EH (cell line): ENCODE measurements around the gene MAP1B.

Experiments
- DNase-seq: peaks from one replicate; pipeline ENCODE4 v3.0.0-alpha.2; 2015; ENCODE audit warnings: low read depth

MAP1B gene

GRCh38 chr5:72096602-72097188 lies 10.6 kb upstream of the MAP1B start:
- DNase-seq = peak; percentile 22

DNA sequence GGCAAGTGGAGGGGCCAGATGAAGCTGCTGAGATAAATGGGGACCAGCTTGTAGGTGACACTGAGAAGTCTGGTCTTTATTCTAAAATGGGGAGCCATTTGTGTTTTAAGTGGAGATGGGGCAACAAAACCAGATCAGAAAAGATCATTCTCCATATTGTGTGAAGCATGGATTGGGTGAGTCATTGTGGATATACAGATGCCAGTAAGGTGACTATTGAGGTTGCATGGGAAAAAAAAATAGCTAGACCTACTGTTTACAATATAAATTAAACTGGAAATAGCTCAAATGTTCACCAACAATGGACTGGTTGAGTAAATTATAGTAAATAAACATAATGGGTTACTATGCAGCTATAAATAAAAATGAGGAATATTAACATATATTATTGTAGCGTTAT lies 5.4 kb upstream of the MAP1B start:
- peak; percentile 50 for DNase-seq

DNA sequence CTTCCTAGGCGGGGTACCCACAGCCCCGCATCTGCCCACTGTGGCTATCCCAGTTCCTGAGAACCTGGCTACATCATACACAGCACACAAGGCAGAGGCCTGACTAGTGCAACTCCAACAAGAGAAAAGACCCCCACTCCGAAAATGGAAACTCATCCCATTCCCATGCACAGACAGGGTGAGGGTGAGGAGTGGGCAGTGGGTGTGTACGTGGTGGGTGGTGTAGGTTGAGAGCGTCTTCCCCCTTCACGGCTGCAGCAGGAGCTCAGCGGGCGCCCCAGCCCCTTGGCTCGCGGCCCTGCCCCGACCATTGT lies 501 bp upstream of the MAP1B start:
- no peak for DNase-seq

- no peak for DNase-seq
These were observed 576 bp downstream of the MAP1B start for GRCh38 chr5:72107901-72108201.

- peak; percentile 72 for DNase-seq
These were observed 1.2 kb downstream of the MAP1B start for GRCh38 chr5:72108202-72109061.

DNA sequence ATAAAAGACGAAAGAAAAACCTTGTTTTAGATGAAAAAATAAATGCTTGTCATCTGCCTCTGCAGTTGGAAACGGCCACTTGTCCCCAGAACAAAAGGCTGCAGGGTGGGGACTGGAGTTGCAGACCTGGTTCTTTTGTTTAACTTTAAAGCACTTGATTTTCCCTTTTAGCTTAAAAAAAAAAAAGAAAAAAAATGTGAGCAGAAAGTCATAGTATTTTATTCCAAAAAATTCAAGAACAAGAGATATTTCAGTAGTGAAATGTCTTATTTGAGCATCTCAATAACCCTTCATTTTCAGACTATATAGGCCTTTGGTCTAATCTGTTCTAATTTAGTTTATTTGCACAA lies 1.8 kb downstream of the MAP1B start:
- DNase-seq = no peak

- peak; percentile 29 for DNase-seq
These were observed 2.4 kb downstream of the MAP1B start for GRCh38 chr5:72109625-72110024.

DNA sequence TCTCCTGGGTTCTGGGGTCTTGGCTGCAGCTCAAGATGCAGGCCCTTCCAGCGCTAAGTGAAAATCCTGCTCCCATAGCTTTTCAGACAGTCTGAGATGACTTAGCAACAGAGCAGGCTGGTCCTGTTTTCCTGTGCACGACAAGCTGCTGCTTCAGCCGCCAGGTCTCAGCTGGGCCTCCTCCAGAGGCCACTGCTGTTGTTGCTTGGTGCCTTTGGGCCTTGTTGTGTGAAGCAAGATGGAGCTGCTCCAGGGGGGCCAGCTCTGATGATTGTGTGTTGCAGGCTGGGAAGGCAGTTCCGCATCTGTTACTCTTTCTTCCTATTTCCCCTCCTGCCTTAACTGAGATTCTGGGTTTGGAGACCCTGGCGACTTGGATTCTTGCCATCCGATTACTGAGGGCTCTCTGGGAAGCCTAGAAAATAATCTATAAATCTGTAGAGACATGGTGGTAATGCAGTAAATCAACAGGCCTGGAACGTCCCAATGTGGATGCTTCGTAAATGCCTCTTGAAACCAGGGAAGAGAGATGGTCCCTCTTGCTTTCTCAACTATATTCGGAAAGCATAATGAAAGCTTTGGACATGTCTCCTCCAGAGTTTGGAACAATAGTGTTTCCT lies 3.2 kb downstream of the MAP1B start:
- no peak for DNase-seq

DNA sequence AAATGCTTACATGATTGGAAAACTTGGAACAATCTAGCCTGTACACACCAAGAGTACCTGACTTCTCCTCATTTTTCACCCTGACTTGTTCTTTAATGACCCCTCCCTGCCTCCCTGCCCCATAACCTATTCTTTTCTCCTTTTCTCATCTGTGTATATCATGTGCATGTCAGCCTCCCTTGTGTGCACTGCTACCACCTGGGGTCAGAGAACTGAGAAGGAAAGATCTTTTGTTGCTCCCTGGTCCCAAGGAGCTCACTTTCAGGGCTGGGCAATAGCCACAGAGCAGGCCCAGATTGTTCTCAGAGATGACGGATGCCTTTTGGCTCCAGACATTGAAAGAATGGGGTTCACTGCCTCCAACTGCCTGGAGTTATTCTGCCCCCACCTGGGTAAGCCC lies 5.1 kb downstream of the MAP1B start:
- DNase-seq = no peak

DNA sequence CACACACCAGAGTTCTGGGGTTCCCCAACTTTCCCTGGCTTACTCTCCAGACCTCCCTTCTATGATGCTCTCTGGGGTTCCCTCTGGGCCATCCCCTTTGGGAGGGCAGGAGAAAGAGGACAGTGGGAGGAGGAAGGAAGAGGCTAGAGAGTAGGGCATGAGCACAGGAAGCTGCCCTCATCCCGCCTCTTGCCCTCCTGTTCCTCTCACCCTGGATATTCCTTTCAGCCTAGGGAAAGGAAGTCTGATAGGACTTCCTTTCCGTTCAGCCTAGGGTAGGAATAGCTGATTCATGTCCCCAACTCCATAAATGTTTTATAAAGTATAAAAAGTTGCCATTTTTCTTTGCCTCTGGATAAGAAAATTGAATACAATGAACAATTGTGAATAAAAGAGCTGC lies 7.4 kb downstream of the MAP1B start:
- DNase-seq = no peak

GRCh38 chr5:72115296-72115695 lies 8.0 kb downstream of the MAP1B start:
- DNase-seq = peak; percentile 26

GRCh38 chr5:72117307-72117706 lies 10.0 kb downstream of the MAP1B start:
- no peak for DNase-seq

- no peak for DNase-seq
These were observed 13.9 kb downstream of the MAP1B start for GRCh38 chr5:72121052-72121779.

DNA sequence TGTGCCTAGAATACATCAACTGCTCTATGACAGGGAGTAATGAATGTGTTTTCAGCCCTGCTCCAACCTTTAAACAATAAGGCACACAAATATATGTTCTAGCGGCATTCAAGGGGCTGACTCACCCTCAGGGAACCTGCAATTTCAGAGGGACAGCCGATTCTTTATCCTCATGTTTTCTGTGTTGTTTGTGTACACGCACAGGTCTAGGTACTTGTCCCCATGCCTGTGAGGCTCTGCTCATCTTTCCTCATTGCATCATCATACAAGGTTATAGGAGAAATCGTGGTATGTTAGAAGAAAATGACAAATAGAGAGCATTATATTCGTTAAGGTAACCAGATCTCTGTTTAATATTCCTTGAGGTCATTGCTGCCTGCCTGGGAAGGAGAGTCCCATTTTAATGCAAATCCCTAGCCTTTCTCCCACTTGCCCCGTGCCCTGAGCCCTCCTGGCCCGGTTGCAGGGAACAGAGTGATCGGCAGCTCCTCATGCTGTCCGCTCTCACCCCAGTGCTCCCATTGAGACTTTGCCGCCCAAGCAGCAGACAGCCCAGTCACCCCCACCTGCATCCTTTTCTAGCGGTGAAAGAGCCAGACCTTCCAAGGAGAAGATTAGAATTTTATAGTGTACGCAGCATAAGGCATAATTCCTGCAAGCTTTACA lies 14.6 kb downstream of the MAP1B start:
- DNase-seq = no peak

DNA sequence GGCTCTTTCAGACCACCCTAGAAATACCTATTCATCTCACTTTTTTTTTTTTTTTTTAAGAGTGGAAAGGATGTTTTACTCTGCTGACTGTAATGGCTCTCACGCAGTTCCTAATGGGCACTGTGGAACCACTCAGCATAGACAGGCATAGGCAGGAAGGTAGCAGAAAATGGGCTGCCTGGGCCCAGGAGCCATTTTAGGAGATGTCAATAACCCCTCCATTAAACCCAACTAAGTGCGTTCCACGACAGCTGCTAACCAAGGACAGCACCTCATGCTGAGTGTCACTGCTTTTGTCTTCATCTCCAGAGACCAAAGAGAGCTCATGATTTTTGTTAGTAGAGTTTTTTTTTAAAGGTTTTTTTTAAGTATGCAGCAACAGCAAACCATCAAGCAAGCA lies 15.3 kb downstream of the MAP1B start:
- no peak for DNase-seq

- no peak for DNase-seq
These were observed 16.6 kb downstream of the MAP1B start for GRCh38 chr5:72123764-72124376.

GRCh38 chr5:72125271-72125940 lies 18.1 kb downstream of the MAP1B start:
- peak; percentile 31 for DNase-seq

- peak; percentile 69 for DNase-seq
These were observed 18.8 kb downstream of the MAP1B start for GRCh38 chr5:72125941-72126620.

DNA sequence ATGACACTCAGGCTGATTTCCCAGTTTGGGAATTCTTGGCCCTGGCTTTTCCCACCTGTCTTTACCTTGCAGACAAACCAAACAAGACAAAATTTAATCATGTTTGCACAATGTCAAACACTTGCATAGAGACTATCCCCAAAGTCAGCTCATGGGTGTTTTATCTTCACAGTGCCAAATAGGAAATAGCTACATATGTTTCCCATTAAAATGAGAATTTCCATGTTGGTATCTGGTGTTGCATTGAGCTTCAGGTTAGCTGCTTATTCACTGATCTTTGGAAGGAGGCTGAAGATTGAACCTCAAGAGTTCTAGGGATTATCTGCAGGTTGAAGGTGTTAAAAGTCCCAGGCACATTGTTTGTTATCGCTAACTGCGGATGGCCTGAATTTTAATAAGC lies 19.5 kb downstream of the MAP1B start:
- DNase-seq = peak; percentile 50

GRCh38 chr5:72129725-72130124 lies 22.4 kb downstream of the MAP1B start:
- DNase-seq = peak; percentile 81

- DNase-seq = peak; percentile 88
These were observed 23.1 kb downstream of the MAP1B start for GRCh38 chr5:72130351-72130761.
